Measurements from ENCODE around the gene DPT. TPM values are rescaled to one million over a fixed set of nuclear protein-coding genes. Genes with fewer than 3 reads are reported as not detected.

DPT gene
- total RNA-seq, 4 donors from 2014 or later: 0.34 to 65.8 (median 3.4) TPM

- intact Hi-C loops (cut with DNase I): no loop called here
- H3K36me3 ChIP-seq: no peaks in the 10 kb centered on the region
- H3K4me1 ChIP-seq: peaks cover 0 to 6% (median 0%) of the 10 kb centered on the region in 3 donors
- WGBS, 2 donors: 93 to 94% methylated on average over 1 of the region's 1 CpG
- no peak overlapping the region for H3K27ac ChIP-seq
- no peaks in the 10 kb centered on the region for H3K9me3 ChIP-seq
- TF ChIP-seq POLR2A (IDR thresholded peaks at IDR 0.05): no peak
- TF ChIP-seq, protein P1, sequence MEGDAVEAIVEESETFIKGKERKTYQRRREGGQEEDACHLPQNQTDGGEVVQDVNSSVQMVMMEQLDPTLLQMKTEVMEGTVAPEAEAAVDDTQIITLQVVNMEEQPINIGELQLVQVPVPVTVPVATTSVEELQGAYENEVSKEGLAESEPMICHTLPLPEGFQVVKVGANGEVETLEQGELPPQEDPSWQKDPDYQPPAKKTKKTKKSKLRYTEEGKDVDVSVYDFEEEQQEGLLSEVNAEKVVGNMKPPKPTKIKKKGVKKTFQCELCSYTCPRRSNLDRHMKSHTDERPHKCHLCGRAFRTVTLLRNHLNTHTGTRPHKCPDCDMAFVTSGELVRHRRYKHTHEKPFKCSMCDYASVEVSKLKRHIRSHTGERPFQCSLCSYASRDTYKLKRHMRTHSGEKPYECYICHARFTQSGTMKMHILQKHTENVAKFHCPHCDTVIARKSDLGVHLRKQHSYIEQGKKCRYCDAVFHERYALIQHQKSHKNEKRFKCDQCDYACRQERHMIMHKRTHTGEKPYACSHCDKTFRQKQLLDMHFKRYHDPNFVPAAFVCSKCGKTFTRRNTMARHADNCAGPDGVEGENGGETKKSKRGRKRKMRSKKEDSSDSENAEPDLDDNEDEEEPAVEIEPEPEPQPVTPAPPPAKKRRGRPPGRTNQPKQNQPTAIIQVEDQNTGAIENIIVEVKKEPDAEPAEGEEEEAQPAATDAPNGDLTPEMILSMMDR (IDR thresholded peaks at IDR 0.05): no peak
- H3K4me3 ChIP-seq: no peak overlapping the region
- no peak for DNase-seq
- no peaks in the 10 kb centered on the region for H3K27me3 ChIP-seq
Measured at GRCh38 chr1:168676861-168677260, 52.1 kb downstream of the DPT start.

DNA sequence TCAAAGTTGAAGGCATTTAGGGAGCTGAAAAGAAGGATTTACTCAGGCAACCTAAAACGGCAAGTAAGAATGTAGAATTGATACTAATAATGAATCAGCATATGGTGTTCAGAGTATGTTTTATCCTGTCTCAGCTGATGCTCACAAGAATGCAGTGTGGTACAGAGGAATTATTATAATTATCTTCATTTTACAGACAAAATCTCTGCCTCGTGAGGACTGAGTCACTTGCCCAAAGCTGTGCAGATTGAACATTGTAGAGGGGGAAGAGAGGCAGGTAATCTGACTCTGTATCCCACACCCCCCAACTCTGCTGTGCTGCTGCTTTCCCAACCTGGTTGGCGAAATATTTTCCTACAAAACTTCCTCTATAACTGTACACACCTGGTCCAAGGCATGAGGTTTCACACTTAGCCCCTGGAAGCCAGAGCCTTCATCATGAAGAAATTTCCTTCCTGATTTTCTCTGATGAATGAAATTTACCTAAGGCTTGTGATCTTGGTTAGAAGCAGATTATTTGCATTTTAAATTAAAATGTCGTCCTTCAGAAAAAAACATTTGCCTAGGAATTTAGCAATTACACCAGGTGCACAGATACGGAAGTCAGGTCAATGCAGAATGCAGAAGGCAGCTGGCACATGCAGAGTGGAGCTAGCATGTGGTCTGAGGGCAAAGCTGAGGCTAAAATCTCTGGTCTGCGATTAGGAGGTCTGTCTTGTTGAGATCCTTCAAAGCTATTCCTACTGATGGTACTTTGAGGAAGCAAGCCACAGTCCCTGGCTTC lies 52.8 kb downstream of the DPT start:
- WGBS, 2 donors: 60 to 63% methylated on average over 6 of the region's 6 CpGs

DNA sequence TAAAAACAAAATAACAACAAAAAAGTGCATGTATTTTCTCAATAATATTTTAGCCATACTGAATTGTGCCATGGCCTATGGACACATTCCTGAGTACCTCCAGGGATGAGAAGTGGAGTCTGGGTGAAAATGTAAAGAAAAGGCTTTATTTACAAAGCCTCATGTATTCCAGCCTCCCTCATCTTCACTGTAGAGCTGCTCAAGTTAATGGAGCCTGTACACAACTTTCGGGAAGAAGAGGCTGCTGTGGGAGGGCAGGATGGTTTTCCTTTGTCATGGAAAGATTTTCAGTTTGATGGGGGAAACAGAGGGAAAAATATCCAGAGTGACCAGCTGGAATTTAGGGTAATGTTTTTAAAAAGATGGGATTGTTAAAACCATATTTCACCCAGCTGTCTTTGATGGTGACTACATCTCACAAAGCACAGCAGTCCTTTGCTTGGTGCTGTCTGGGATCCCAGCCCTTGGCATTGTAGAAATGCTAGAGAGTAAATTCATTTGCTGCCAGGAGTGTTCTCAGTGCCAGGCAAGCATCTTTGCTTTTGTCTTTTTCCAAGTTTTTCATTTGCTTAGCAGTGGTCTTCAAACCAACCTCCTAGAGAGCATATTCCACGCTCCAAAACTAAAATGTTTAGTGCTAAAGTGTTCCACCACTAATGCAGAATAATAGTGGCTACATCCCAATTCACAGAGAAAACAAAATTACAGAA lies 54.9 kb downstream of the DPT start:
- H3K36me3 ChIP-seq: no peaks in the 10 kb centered on the region
- no peak for DNase-seq
- WGBS, 2 donors: 61 to 74% methylated on average over 2 of the region's 2 CpGs
- H3K27me3 ChIP-seq: no peaks in the 10 kb centered on the region
- H3K9me3 ChIP-seq: no peaks in the 10 kb centered on the region
- intact Hi-C loops (cut with DNase I): no loop called here
- no peak overlapping the region for H3K27ac ChIP-seq
- H3K4me3 ChIP-seq: no peak overlapping the region
- H3K4me1 ChIP-seq: peaks cover 0 to 6% (median 0%) of the 10 kb centered on the region in 3 donors
- TF ChIP-seq POLR2A (IDR thresholded peaks at IDR 0.05): no peak
- TF ChIP-seq, protein P1 (IDR thresholded peaks at IDR 0.05): no peak

More for the DNA sequence above, 52.8 kb downstream of the DPT start:
- no peaks in the 10 kb centered on the region for H3K9me3 ChIP-seq
- intact Hi-C loops (cut with DNase I): no loop called here
- no peaks in the 10 kb centered on the region for H3K36me3 ChIP-seq
- no peak overlapping the region for H3K4me3 ChIP-seq
- no peaks in the 10 kb centered on the region for H3K27me3 ChIP-seq
- no peak for DNase-seq
- TF ChIP-seq, protein P1 (IDR thresholded peaks at IDR 0.05): no peak
- no peak for TF ChIP-seq POLR2A (IDR thresholded peaks at IDR 0.05)
- no peak overlapping the region for H3K27ac ChIP-seq
- H3K4me1 ChIP-seq: peaks cover 0 to 6% (median 0%) of the 10 kb centered on the region in 3 donors

- Histone ChIP-seq H3K4me1 (peaks cover 0 to 6% (median 0%) of the 10 kb centered on the region in 3 donors), H3K27ac (no peak overlapping the region), H3K27me3 (no peaks in the 10 kb centered on the region), H3K9me3 (no peaks in the 10 kb centered on the region), H3K4me3 (no peak overlapping the region), H3K36me3 (no peaks in the 10 kb centered on the region)
- WGBS, 2 donors: 50 to 63% methylated on average over 1 of the region's 1 CpG
- TF ChIP-seq, protein P1 (IDR thresholded peaks at IDR 0.05): no peak
- no peak for TF ChIP-seq POLR2A (IDR thresholded peaks at IDR 0.05)
- intact Hi-C loops (cut with DNase I): no loop called here
- DNase-seq: no peak
Measured at GRCh38 chr1:168672278-168672677, 56.7 kb downstream of the DPT start.

DNA sequence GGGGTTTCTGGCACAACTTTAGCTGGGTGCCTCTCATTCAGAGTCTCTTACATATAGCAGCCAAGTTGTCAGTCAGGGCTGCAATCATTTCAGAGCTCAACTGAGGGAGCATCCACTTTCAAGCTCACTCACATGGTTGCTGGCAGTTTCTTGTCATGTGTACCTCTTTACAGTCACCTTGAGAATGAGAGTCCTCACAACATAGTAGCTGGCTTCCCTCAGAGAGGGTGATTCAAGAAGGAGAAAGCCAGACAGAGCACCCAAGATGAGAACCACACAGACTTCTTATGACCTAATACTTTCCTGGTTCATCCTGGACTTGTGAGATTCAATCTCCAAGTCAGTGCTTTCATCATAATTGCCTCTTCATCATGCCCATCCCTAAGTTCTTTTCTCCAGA lies 57.2 kb downstream of the DPT start:
- no peak overlapping the region for H3K4me3 ChIP-seq
- H3K4me1 ChIP-seq: peaks cover 0 to 6% (median 0%) of the 10 kb centered on the region in 3 donors
- H3K9me3 ChIP-seq: no peaks in the 10 kb centered on the region
- H3K36me3 ChIP-seq: no peaks in the 10 kb centered on the region
- H3K27me3 ChIP-seq: no peaks in the 10 kb centered on the region
- intact Hi-C loops (cut with DNase I): no loop called here
- DNase-seq: no peak
- TF ChIP-seq POLR2A (IDR thresholded peaks at IDR 0.05): no peak
- TF ChIP-seq, protein P1 (IDR thresholded peaks at IDR 0.05): no peak
- H3K27ac ChIP-seq: no peak overlapping the region

Data from esophagus squamous epithelium (tissue), 5 donors.